Measurements from ENCODE around the gene FMO2. TPM values are rescaled to one million over a fixed set of nuclear protein-coding genes. Genes with fewer than 3 reads are reported as not detected.

The FMO2 gene
- total RNA-seq, 1 donor from 2014 or later, result 288 TPM

DNA sequence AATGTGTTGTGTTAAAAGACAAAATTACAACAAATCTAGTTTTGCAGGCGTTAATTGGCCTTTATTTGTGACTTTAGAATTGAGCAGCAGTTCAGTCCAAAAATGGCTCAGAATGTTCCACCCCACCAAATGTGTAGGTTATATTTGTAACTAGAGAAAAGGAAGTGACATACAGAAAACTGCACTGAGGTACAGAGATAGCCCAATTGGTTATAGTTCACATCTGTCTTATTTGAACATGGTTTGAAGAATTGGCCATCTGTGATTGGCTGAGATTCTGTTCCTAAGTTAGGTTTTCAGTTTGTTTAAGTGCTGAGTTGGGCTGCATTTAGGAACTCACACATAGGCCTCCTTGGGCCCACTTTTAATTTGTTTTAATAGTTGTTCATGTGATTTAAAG is 12.0 kb upstream of the FMO2 start:
- peak in 1 of 2 donors; percentile 40 for ATAC-seq
- no peaks in the 10 kb centered on the region for H3K27me3 ChIP-seq (ENCODE audit: low read depth)
- no peaks in the 10 kb centered on the region for H3K4me1 ChIP-seq
- H3K9me3 ChIP-seq, result no peaks in the 10 kb centered on the region
- no peaks in the 10 kb centered on the region for H3K36me3 ChIP-seq
- intact Hi-C loops (cut with DNase I), result no loop called here
- no peak for DNase-seq
- TF ChIP-seq, protein P1, sequence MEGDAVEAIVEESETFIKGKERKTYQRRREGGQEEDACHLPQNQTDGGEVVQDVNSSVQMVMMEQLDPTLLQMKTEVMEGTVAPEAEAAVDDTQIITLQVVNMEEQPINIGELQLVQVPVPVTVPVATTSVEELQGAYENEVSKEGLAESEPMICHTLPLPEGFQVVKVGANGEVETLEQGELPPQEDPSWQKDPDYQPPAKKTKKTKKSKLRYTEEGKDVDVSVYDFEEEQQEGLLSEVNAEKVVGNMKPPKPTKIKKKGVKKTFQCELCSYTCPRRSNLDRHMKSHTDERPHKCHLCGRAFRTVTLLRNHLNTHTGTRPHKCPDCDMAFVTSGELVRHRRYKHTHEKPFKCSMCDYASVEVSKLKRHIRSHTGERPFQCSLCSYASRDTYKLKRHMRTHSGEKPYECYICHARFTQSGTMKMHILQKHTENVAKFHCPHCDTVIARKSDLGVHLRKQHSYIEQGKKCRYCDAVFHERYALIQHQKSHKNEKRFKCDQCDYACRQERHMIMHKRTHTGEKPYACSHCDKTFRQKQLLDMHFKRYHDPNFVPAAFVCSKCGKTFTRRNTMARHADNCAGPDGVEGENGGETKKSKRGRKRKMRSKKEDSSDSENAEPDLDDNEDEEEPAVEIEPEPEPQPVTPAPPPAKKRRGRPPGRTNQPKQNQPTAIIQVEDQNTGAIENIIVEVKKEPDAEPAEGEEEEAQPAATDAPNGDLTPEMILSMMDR (IDR thresholded peaks at IDR 0.05), result no peak
- H3K4me3 ChIP-seq, result no peak overlapping the region
- H3K27ac ChIP-seq, result peak overlapping the region; percentile 0

DNA sequence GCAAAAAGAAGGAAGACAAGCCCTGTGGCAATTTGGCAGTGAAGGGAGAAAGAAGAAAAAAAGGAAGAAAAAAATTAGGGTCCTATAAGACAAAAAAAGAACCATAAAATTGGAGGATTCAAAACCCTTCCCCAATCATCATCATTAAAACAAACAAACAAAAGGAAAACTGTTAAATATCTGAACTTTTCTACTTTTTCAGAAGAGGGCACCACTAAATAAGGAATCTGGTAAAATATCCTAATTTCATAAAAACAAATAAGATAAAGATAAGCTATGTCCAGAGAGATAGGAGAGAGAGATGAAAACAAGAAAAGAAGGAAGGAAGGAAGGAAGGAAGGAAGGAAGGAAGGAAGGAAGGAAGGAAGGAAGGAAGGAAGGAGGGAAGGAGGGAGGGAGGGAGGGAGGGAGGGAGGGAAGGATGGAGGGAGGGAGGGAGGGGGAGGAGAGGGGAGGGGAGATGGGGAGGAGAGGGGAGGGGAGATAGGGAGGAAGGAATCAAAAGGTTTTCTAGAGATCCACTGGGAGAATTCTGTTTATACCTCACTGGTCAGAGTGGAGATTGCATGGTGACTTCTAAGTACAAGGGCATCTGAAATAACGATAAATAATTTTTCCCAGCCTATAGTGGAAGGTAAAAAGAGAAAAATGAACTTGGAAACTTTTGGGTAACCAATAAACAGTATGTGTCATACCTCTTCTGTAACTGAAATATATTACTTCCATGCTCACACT is 10.4 kb upstream of the FMO2 start:
- DNase-seq (no peak), ATAC-seq (no peak)
- Histone ChIP-seq H3K9me3 (no peaks in the 10 kb centered on the region), H3K4me1 (no peaks in the 10 kb centered on the region), H3K4me3 (no peak overlapping the region), H3K36me3 (no peaks in the 10 kb centered on the region), H3K27me3 (ENCODE audit: low read depth) (no peaks in the 10 kb centered on the region), H3K27ac (no peak overlapping the region)
- TF ChIP-seq, protein P1 (IDR thresholded peaks at IDR 0.05), result no peak
- intact Hi-C loops (cut with DNase I), result no loop called here

DNA sequence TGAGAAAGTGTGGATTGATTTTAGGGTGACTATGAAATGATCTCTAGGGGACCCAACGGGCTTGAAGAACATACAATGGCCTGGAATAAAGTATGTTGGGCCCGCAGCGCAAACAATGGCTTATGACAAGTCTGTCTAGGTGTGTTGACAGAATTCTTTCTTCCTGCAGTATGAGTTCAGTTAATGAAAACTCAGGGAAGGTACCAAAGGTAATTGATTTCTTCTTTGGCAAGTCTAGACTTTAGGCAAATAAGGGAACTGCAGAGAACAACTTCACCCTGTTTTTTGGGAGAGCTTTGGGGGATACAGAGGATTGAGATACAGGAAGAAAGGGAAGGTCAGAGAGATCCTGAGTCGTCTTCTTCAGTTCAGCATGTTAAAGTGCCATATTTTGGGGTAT is 7.8 kb upstream of the FMO2 start:
- Histone ChIP-seq H3K4me3 (no peak overlapping the region), H3K36me3 (no peaks in the 10 kb centered on the region), H3K27me3 (ENCODE audit: low read depth) (no peaks in the 10 kb centered on the region), H3K9me3 (no peaks in the 10 kb centered on the region), H3K27ac (no peak overlapping the region), H3K4me1 (no peaks in the 10 kb centered on the region)
- intact Hi-C loops (cut with DNase I), result no loop called here
- no peak for ATAC-seq
- TF ChIP-seq, protein P1 (IDR thresholded peaks at IDR 0.05), result no peak
- DNase-seq, result no peak

DNA sequence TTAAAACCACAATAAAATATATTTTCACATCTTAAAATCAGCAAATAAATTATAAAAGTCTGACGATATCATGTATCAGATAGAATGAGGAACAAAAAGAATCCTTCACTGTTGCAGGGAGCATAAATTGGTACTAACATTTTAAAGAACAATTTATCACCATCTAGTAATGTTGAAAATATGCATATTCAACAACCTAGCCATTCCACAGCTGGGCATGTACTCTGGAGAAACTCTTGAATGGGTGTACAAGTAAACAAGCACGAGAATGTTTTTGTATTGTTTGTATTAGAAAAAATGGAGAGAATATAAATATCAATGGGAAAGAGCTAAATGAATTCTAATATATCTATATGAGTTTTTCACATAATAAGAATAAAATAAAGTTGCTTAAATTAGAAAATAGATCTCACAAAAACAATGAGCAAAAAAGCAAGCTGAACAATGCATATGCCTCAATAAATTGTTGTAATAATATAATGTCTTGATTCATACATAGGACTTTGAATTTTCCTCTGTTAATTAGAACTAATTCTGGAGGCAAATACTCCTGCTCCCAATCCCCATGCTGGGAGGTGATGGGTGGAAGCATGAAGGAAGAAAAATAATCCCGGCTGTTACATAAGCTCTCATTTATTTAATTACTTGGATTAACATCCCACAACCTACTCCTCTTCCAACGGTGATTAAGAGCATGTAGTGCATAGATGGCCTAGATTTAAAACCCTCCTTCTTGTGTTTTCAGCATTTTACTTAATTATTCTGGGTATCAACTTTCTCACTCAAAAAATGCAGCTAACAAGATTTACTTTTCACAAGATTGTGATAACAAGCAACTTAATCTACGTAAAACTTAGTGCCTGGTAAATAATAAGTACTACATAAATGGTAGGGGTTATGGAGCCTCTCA is 5.5 kb upstream of the FMO2 start:
- ATAC-seq, result peak in 1 of 2 donors; percentile 79

DNA sequence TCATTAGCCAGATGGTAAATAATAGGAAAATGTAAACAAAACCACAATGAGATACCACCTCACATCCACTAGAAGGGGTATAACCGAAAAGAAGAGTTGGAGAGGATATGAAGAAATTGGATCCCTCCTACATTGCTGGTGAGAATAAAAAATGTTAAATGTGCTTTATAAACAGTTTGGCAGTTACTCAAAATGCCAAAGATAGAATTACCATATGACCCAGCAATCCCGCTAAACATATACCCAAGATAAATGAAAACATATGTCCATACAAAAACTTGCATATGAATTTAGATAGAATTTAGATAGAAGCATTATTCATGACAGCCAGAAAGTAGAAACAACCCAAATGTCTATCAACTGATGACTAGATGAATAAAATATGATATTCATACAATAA is 4.4 kb upstream of the FMO2 start:
- no peaks in the 10 kb centered on the region for H3K9me3 ChIP-seq
- intact Hi-C loops (cut with DNase I), result no loop called here
- TF ChIP-seq, protein P1 (IDR thresholded peaks at IDR 0.05), result no peak
- H3K27ac ChIP-seq, result no peak overlapping the region
- H3K27me3 ChIP-seq (ENCODE audit: low read depth), result no peaks in the 10 kb centered on the region
- ATAC-seq (no peak), DNase-seq (no peak)
- no peaks in the 10 kb centered on the region for H3K36me3 ChIP-seq
- H3K4me1 ChIP-seq, result no peaks in the 10 kb centered on the region
- no peak overlapping the region for H3K4me3 ChIP-seq

More for the DNA sequence above, 5.5 kb upstream of the FMO2 start:
- TF ChIP-seq, protein P1 (IDR thresholded peaks at IDR 0.05), result no peak
- intact Hi-C loops (cut with DNase I), result no loop called here
- H3K36me3 ChIP-seq, result no peaks in the 10 kb centered on the region
- H3K4me1 ChIP-seq, result no peaks in the 10 kb centered on the region
- no peaks in the 10 kb centered on the region for H3K9me3 ChIP-seq
- DNase-seq, result no peak
- no peak overlapping the region for H3K27ac ChIP-seq
- no peaks in the 10 kb centered on the region for H3K27me3 ChIP-seq (ENCODE audit: low read depth)
- H3K4me3 ChIP-seq, result no peak overlapping the region

All from lower lobe of right lung (tissue), 2 donors.